Activated T-helper 1 cell treated with anti-CD3 and anti-CD28 coated beads, Interleukin-12 subunit alpha, Interleukin-12 subunit beta, Interleukin-2, Interleukin-4 antibody, amounts not matched to agents 30 ng/mL and 10 ng/mL and 1 ng/mL, durations not matched to agents 14 hours and 24 hours and 36 hours (primary cell): ENCODE measurements around the gene CDH13. TPM values are rescaled to one million over a fixed set of nuclear protein-coding genes. Genes with fewer than 3 reads are reported as not detected.

Experiments
- DNase-seq: peaks from one replicate; pipeline ENCODE4 v3.0.0; 2021; ENCODE audit warnings: low spot score
- H3K27ac Mint-ChIP-seq: one replicate; pipeline ENCODE4 v1.8.0; 2021; ENCODE audit warnings: mild to moderate bottlenecking, mixed read lengths
- H3K27me3 Mint-ChIP-seq: one replicate; pipeline ENCODE4 v1.8.0; 2022; ENCODE audit warnings: mild to moderate bottlenecking, moderate library complexity, mixed read lengths; ENCODE audit not compliant: insufficient read depth
- H3K36me3 Mint-ChIP-seq: one replicate; pipeline ENCODE4 v1.8.0; 2021; ENCODE audit warnings: low read depth, mixed read lengths
- H3K4me1 Mint-ChIP-seq: one replicate; pipeline ENCODE4 v1.8.0; 2021; ENCODE audit warnings: low read depth, mixed read lengths
- H3K4me3 Mint-ChIP-seq: one replicate; pipeline ENCODE4 v1.8.0; 2021; ENCODE audit warnings: mild to moderate bottlenecking, moderate library complexity, mixed read lengths
- H3K9me3 Mint-ChIP-seq: one replicate; pipeline ENCODE4 v1.8.0; 2021; ENCODE audit warnings: mixed read lengths
- intact Hi-C: fragments of 100-400 bp; cut with micrococcal nuclease; formaldehyde crosslinking; loops from one replicate; pipeline ENCODE4 v1.15.1; 2024
- total RNA-seq: library from RNA; stranded (reverse); gene quantifications from 2 replicates; pipeline ENCODE4 v1.2.3, GENCODE V29; 2022

Gene CDH13
- total RNA-seq, 1 donor from 2014 or later = not detected

DNA sequence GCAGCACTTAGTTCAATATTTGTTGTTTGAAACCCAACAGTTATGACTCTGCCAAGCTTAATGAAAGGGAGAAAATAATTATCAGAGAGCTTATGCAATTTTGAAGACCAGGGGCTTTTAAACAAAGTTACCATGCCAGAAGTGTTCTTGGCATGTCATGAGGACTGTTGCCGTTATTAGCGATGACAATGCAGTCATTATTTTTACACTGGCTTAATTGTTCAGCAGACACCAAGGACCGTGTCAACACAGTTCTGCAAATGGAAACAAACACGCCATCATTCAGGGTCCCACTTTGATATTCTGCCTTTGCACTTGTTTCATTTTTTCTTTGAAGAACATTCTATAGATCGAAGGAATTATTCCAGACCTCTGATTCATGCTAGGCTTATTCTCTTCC lies 518.5 kb downstream of the CDH13 start:
- Mint-ChIP-seq H3K4me3 (no peak overlapping the region), H3K4me1 (no peaks in the 10 kb centered on the region), H3K27ac (no peak overlapping the region), H3K27me3 (peaks cover 2% of the 10 kb centered on the region), H3K36me3 (no peaks in the 10 kb centered on the region), H3K9me3 (no peaks in the 10 kb centered on the region)
- intact Hi-C loops = no loop called here
- DNase-seq = no peak

DNA sequence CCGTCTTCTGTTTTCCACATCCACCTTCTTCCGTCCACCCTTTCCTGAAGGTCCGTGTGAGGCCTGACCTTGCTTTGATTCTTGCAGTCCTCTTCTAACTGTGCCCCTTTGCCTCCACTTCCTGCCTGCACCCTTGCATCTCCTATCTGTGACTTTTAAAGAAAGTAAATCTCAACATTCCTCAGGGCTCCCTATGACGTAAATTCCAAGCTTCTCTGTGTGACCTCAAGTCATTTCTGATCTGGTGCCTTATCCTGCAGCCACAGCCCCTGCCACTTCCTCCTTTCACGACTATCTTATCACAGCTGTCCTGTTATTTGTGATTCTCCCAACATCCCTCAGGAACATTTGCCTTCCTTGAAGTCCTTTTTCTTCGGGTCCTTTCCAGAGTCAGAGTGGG lies 520.5 kb downstream of the CDH13 start:
- Mint-ChIP-seq H3K4me3 (no peak overlapping the region), H3K9me3 (no peaks in the 10 kb centered on the region), H3K27me3 (peaks cover 2% of the 10 kb centered on the region), H3K4me1 (no peaks in the 10 kb centered on the region), H3K36me3 (no peaks in the 10 kb centered on the region), H3K27ac (no peak overlapping the region)
- no peak for DNase-seq
- intact Hi-C loops = no loop called here

DNA sequence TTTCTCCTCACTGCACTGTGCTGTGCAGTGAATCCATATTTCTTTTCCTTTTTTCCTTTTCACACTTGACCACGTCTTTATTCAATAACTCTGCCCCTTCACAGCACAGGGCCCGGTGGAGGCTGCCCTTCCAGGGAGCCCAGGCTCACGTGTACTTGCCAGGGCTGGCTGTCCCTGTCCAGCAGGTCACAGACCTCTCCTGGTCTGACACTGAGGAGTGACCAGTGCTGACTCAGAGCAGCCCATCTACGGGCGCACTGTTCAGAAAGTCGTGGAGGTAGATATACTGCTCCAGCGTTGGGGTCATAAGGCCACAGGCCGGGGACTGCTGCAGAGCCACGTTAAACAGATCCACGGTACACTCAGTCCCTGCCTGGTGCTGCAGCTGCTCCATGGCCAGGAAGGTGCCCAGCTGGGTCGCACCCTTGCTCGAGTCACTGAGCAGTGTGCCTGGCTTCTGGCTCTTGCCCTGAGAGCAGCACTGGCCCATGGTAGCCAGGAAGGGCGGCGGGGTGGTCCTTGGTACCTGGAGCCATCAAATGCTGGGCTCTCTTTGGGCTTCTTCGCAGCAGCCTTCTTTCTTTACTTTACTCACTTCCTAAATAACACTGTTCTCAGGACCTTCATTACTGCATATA lies 531.7 kb downstream of the CDH13 start:
- Mint-ChIP-seq H3K4me3 (no peak overlapping the region), H3K36me3 (no peaks in the 10 kb centered on the region), H3K27me3 (no peaks in the 10 kb centered on the region), H3K4me1 (no peaks in the 10 kb centered on the region), H3K27ac (no peak overlapping the region), H3K9me3 (no peaks in the 10 kb centered on the region)
- DNase-seq = no peak
- intact Hi-C loops = no loop called here

DNA sequence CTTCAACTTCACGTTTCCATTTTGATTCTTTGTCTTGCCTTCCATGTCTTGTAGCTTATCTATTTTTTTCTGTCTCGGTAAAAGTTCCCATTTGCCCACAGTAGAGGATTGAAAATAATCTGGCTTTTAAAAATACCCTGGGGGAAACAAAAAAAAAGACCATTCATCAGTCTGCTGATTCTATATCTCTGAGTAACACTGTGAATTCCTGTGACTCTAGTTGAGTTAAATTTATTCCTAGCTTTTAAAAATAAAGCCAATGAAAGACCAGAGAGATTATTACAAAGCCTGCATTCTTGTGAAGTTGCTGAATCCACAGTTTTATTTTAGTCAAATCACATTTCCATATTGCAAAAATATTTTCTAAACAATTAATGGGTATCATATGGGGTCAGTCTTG lies 532.3 kb downstream of the CDH13 start:
- intact Hi-C loops = no loop called here
- no peaks in the 10 kb centered on the region for H3K4me1 Mint-ChIP-seq
- no peak overlapping the region for H3K4me3 Mint-ChIP-seq
- no peaks in the 10 kb centered on the region for H3K36me3 Mint-ChIP-seq
- H3K27me3 Mint-ChIP-seq = no peaks in the 10 kb centered on the region
- DNase-seq = no peak
- H3K27ac Mint-ChIP-seq = no peak overlapping the region
- no peaks in the 10 kb centered on the region for H3K9me3 Mint-ChIP-seq

DNA sequence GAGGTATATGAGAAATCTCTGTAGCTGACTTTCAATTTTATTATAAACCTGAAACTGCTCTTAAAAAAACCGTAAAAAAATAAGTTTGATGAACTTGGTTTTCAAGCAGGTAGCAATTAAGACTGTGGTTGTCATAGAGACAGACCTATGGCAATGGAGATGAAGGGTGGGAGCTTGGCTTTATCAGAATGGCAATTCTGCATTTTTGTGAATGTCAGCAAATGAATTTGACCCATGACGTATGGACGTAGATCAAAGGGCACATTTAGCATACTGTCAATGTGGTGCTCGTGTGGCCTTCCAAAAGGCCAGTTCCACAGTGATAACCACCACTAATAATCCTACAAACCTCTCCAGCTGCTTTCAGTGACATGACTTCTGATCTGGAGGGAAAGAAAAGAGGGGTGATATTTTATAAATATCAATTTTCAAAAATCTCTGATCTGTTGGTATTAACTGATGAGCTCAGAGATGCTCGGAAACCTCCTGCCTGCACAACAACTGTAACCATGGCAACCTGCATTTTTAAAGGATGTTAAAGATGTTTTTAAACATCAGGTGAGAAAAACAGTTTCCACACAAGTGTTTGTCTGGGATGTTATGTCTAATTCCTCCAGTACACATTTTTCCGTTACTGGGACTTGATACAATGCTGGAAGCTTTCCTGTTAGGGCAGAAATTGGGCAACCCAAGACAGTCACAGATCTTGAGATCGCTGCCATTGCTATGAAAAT lies 533.7 kb downstream of the CDH13 start:
- Mint-ChIP-seq H3K27ac (no peak overlapping the region), H3K27me3 (no peaks in the 10 kb centered on the region), H3K9me3 (no peaks in the 10 kb centered on the region), H3K4me3 (no peak overlapping the region), H3K4me1 (no peaks in the 10 kb centered on the region), H3K36me3 (no peaks in the 10 kb centered on the region)
- intact Hi-C loops = no loop called here
- no peak for DNase-seq

DNA sequence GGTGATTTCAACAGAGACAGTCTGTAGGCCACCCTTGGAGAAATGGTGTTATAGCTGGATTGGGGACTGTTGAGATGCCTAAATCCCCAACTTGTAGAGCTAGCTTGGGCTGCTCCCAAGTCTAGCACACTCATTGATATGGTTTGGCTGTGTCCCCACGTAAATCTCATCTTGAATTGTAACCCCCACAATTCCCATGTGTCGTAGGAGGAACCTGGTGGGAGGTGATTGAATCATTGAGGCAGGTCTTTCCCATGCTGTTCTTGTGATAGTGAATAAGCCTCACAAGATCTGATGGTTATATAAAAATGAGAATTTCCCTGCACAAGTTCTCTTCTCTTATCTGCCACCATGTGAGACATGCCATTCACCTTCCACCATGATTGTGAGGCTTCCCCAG lies 536.0 kb downstream of the CDH13 start:
- Mint-ChIP-seq H3K9me3 (no peaks in the 10 kb centered on the region), H3K4me3 (no peak overlapping the region), H3K27me3 (no peaks in the 10 kb centered on the region), H3K36me3 (no peaks in the 10 kb centered on the region), H3K27ac (no peak overlapping the region), H3K4me1 (no peaks in the 10 kb centered on the region)
- intact Hi-C loops = no loop called here
- no peak for DNase-seq

DNA sequence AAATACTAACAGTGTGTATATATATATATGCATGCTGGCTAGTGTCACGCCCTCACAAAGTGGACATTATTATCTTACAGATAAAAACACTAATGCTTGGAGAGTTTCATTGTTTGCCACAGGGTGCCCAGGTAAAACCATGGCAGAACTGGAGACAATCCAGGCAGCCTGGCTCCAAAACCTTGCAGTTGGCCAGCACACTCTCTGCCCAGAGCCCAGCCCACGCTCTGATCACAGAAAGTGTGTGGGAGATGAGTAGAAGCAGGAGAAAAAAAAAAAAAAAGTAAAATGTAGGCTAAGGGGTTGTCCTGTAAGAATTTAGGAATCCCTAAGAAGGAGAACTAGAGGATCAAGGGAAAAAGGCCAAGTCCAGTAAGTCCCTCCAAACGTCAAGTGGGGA lies 538.0 kb downstream of the CDH13 start:
- no peaks in the 10 kb centered on the region for H3K27me3 Mint-ChIP-seq
- H3K36me3 Mint-ChIP-seq = no peaks in the 10 kb centered on the region
- no peaks in the 10 kb centered on the region for H3K9me3 Mint-ChIP-seq
- no peaks in the 10 kb centered on the region for H3K4me1 Mint-ChIP-seq
- no peak overlapping the region for H3K4me3 Mint-ChIP-seq
- intact Hi-C loops = no loop called here
- no peak for DNase-seq
- no peak overlapping the region for H3K27ac Mint-ChIP-seq

DNA sequence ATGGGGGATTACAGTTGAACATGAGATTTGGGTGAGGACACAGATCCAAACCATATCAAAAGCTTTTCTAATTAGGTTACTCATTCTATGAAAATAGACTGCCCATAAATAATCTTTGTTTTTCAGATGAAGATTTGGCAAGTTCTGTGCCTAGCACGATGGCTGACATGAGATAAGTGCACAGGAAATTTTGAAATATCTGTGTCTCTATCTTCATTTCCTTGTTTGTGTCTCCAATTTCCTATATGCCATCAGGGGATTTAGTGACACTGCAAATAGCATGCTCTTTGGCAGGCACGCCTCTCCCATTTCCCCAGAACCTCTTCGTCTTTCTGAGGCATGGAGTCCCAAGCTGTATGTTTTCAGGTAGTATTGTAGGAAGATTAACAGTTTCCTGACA lies 544.6 kb downstream of the CDH13 start:
- Mint-ChIP-seq H3K27me3 (peaks cover 1% of the 10 kb centered on the region), H3K4me1 (no peaks in the 10 kb centered on the region)
- DNase-seq = no peak

DNA sequence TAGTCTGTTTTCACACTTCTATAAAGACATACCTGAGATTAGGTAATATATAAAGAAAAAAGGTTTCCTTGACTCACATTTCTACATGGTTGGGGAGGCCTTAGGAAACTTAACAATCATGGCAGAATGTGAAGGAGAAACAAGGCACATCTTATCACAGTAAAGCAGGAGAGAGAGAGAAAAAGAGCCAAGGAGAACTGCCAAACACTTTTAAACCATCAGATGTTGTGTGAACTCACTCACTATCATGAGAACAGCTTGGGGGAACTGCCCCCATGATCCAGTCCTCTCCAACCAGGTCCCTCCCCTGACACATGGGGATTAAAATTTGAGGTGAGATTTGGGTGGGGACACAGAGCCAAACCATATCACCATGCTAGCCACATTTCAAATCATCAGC lies 547.9 kb downstream of the CDH13 start:
- Mint-ChIP-seq H3K4me3 (no peak overlapping the region), H3K4me1 (no peaks in the 10 kb centered on the region), H3K9me3 (no peaks in the 10 kb centered on the region), H3K27ac (no peak overlapping the region), H3K36me3 (no peaks in the 10 kb centered on the region), H3K27me3 (peaks cover 1% of the 10 kb centered on the region)
- intact Hi-C loops = no loop called here
- DNase-seq = no peak

More for the DNA sequence above, 544.6 kb downstream of the CDH13 start:
- intact Hi-C loops = no loop called here
- Mint-ChIP-seq H3K9me3 (no peaks in the 10 kb centered on the region), H3K36me3 (no peaks in the 10 kb centered on the region), H3K27ac (no peak overlapping the region), H3K4me3 (no peak overlapping the region)

DNA sequence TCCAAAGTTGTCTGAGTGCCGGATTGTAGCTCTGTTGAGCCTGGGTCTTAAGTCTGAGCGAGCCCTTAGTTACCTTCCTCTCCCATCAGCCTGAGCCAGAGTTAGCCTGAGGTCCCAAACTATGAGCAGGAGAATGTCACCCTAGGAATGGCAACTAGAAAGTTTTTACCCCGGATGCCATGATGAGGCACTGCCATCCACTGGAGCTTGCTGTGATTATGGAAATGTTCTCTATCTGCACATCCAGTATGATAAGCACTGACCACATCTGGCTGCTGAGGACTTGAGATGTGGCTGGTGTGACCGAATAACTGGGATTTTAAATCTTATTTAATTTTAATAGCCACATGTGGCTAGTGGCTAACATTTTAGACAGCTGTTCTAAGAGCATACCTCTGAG lies 550.0 kb downstream of the CDH13 start:
- Mint-ChIP-seq H3K4me1 (no peaks in the 10 kb centered on the region), H3K27ac (no peak overlapping the region), H3K4me3 (no peak overlapping the region), H3K27me3 (no peaks in the 10 kb centered on the region), H3K9me3 (no peaks in the 10 kb centered on the region), H3K36me3 (no peaks in the 10 kb centered on the region)
- intact Hi-C loops = no loop called here
- DNase-seq = no peak

DNA sequence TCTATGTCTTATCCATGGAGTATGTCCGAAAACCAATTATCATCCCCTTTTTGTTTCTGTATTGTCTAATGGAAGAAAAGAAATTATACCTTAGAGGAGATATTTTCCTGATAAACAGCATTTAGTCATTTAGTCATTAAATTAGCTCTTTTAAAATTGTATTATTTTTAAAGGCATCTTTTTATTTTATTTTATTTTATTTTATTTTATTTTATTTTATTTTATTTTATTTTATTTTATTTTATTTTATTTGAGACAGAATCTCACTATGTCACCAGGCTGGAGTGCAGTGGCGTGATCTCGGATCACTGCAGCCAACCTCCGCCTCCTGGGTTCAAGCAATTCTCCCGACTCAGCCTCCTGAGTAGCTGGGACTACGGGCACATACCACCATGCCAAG lies 559.1 kb downstream of the CDH13 start:
- no peaks in the 10 kb centered on the region for H3K36me3 Mint-ChIP-seq
- H3K9me3 Mint-ChIP-seq = no peaks in the 10 kb centered on the region
- DNase-seq = no peak
- H3K27ac Mint-ChIP-seq = no peak overlapping the region
- peaks cover 7% of the 10 kb centered on the region for H3K4me1 Mint-ChIP-seq
- H3K4me3 Mint-ChIP-seq = no peak overlapping the region
- intact Hi-C loops = loop anchor here (5.0 kb wide), 1 partner anchor 1389 kb away; no protein-coding TSS in a partner anchor
- H3K27me3 Mint-ChIP-seq = peaks cover 3% of the 10 kb centered on the region

DNA sequence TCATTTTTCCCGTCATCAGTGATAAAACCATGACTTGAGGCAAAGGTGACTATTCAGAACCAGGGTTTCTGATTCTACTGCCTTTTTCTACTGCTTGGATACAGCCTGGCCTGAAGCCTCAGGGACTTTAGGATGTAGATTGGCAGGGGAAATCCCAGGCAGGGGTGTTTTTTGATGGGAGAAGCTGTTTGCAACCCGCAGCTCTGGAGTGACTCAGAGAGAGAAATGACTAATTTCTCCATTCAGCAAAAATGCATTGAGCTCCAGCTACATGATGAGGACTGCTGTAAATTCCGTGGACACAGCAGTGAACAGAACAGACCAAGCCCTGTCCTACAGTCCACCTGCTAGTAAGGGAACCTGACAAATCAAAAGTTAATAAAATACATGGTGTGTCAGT lies 560.6 kb downstream of the CDH13 start:
- H3K27me3 Mint-ChIP-seq = peaks cover 3% of the 10 kb centered on the region
- H3K27ac Mint-ChIP-seq = no peak overlapping the region
- no peaks in the 10 kb centered on the region for H3K36me3 Mint-ChIP-seq
- no peak for DNase-seq
- peaks cover 7% of the 10 kb centered on the region for H3K4me1 Mint-ChIP-seq
- no peak overlapping the region for H3K4me3 Mint-ChIP-seq
- intact Hi-C loops = loop anchor here (5.0 kb wide), 1 partner anchor 1390 kb away; no protein-coding TSS in a partner anchor
- no peaks in the 10 kb centered on the region for H3K9me3 Mint-ChIP-seq

DNA sequence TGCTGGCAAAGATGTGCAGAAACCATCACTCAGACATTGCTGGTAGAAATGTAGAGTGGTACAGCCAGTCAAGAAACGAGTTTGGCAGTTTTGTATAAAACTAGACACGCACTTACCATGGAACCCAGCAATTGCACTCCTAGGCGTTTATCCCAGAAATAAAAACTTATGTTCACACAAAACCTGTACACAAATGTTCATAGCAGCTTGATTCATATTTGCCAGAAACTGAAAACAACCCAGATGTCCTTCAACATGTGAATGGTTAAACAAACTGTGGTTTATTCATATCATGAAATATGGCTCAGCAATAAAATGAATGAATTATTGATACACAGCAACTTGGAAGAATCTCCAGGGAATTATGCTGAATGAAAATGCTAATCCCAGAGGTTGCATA lies 570.0 kb downstream of the CDH13 start:
- no peaks in the 10 kb centered on the region for H3K36me3 Mint-ChIP-seq

More for the DNA sequence above, 570.0 kb downstream of the CDH13 start:
- Mint-ChIP-seq H3K9me3 (no peaks in the 10 kb centered on the region), H3K4me1 (no peaks in the 10 kb centered on the region), H3K4me3 (no peak overlapping the region), H3K27me3 (no peaks in the 10 kb centered on the region), H3K27ac (no peak overlapping the region)
- intact Hi-C loops = no loop called here
- DNase-seq = no peak
